Measurements from ENCODE around the gene KIF13A. TPM values are rescaled to one million over a fixed set of nuclear protein-coding genes. Genes with fewer than 3 reads are reported as not detected.
"Not testable (repeated sequence)": the region's sequence is repeated elsewhere in the genome, so short reads cannot be mapped to it uniquely, and the experiment has no call there.

KIF13A gene
- total and polyA plus RNA-seq, 2 donors (not counting 3 experiments of a cell fraction or from before 2014, with no cell fraction given), result 24.9 to 65.8 TPM

GRCh38 chr6:18019539-18020534 is 32.4 kb upstream of the KIF13A start:
- FAIRE-seq, result no peak
- Histone ChIP-seq H3K9ac (replicated peaks; ENCODE audit: extremely low read depth, insufficient read depth, low read length) (no peak overlapping the region), H3K27me3 (ENCODE audit: control insufficient read depth in 2 of 2, insufficient read depth in 2 of 2, low read length in 2 of 2) (peaks cover 0 to 9% of the 10 kb centered on the region in 2 experiments), H3K4me3 (replicated peaks in 1 of 3; ENCODE audit: insufficient read depth in 1 of 3, low read depth in 1 of 3, low read length in 3 of 3) (peak overlapping the region in 1 of 3 experiments; percentile 22), H3K9me1 (replicated peaks; ENCODE audit: control insufficient read depth, extremely low read depth, insufficient read depth, low read length) (no peaks in the 10 kb centered on the region), H4K20me1 (replicated peaks; ENCODE audit: control insufficient read depth, extremely low read depth, insufficient read depth, low read length) (no peaks in the 10 kb centered on the region), H3K36me3 (ENCODE audit: control insufficient read depth in 2 of 2, extremely low read depth in 1 of 2, insufficient read depth in 2 of 2, low read length in 2 of 2) (no peaks in the 10 kb centered on the region), H3K4me2 (ENCODE audit: insufficient read depth, low read length) (no peak overlapping the region), H3K79me2 (ENCODE audit: control insufficient read depth, insufficient read depth, low read length) (no peaks in the 10 kb centered on the region), H3K9me3 (replicated peaks; ENCODE audit: control insufficient read depth, insufficient read depth, low read length) (no peaks in the 10 kb centered on the region), H3K4me1 (ENCODE audit: control insufficient read depth, extremely low read depth, insufficient read depth, low read length) (no peaks in the 10 kb centered on the region), H2AFZ (ENCODE audit: low read depth, low read length) (peak overlapping the region; percentile 18), H3K27ac (ENCODE audit: insufficient read depth, low read depth, low read length) (no peak overlapping the region)
- no peak for TF ChIP-seq FOS (IDR thresholded peaks at IDR 0.05; ENCODE audit: borderline replicate concordance, insufficient read depth, low read length)
- TF ChIP-seq POLR2AphosphoS5 (IDR thresholded peaks at IDR 0.05; ENCODE audit: insufficient read depth, low read depth, low read length), result no peak
- no peak for TF ChIP-seq GATA2 (IDR thresholded peaks at IDR 0.05; ENCODE audit: insufficient read depth, insufficient read length, low read depth, low read length)
- no peak for TF ChIP-seq CTCF (IDR thresholded peaks at IDR 0.05; ENCODE audit: extremely low read depth in 1 of 2, insufficient read depth in 1 of 2, low read depth in 1 of 2, low read length in 2 of 2)
- no peak for TF ChIP-seq EZH2 (IDR thresholded peaks at IDR 0.05; ENCODE audit: borderline replicate concordance, low read depth, low read length, severe bottlenecking)
- no peak for TF ChIP-seq POLR2A (IDR thresholded peaks at IDR 0.05; ENCODE audit: low read depth, low read length)
- no peak for TF ChIP-seq MYC (IDR thresholded peaks at IDR 0.05; ENCODE audit: low read depth, low read length)
- no peak for TF ChIP-seq JUN (IDR thresholded peaks at IDR 0.05; ENCODE audit: borderline replicate concordance, insufficient read depth, insufficient read length, low read depth)
- no peak for TF ChIP-seq MAX (IDR thresholded peaks at IDR 0.05; ENCODE audit: insufficient read depth, insufficient read length)
- no TSS peak for BruUV-seq (replicated peaks)
- POLR2A ChIA-PET, result no interaction called here
- intact Hi-C loops (cut with micrococcal nuclease) (no loop called here), dilution Hi-C loops (cut with MboI; ENCODE audit: extremely low pct_ligation_motif_present, low sequenced_read_pairs) (no loop called here)
- DNase-seq (ENCODE audit: low read depth, low spot score), result no peak
- CTCF ChIA-PET, result interaction anchor here (0.7 kb wide), 1 partner anchor 483 kb away, joined by 3 read pairs; no protein-coding TSS in a partner anchor

- not testable (repeated sequence) for FAIRE-seq
These were observed 31.7 kb upstream of the KIF13A start for GRCh38 chr6:18019133-18019532.

More at GRCh38 chr6:18019133-18019532, 31.7 kb upstream of the KIF13A start:
- DNase-seq (ENCODE audit: low read depth, low spot score); H3K4me1 ChIP-seq (ENCODE audit: control insufficient read depth, extremely low read depth, insufficient read depth, low read length); H3K36me3 ChIP-seq (ENCODE audit: control insufficient read depth in 2 of 2, extremely low read depth in 1 of 2, insufficient read depth in 2 of 2, low read length in 2 of 2); dilution Hi-C loops (cut with MboI; ENCODE audit: extremely low pct_ligation_motif_present, low sequenced_read_pairs); H3K9me1 ChIP-seq (replicated peaks; ENCODE audit: control insufficient read depth, extremely low read depth, insufficient read depth, low read length); H3K4me2 ChIP-seq (ENCODE audit: insufficient read depth, low read length); H3K27me3 ChIP-seq (ENCODE audit: control insufficient read depth in 2 of 2, insufficient read depth in 2 of 2, low read length in 2 of 2); H3K9ac ChIP-seq (replicated peaks; ENCODE audit: extremely low read depth, insufficient read depth, low read length); H2AFZ ChIP-seq (ENCODE audit: low read depth, low read length); POLR2A ChIA-PET; H3K4me3 ChIP-seq (replicated peaks in 1 of 3; ENCODE audit: insufficient read depth in 1 of 3, low read depth in 1 of 3, low read length in 3 of 3); H3K9me3 ChIP-seq (replicated peaks; ENCODE audit: control insufficient read depth, insufficient read depth, low read length); H3K27ac ChIP-seq (ENCODE audit: insufficient read depth, low read depth, low read length); H3K79me2 ChIP-seq (ENCODE audit: control insufficient read depth, insufficient read depth, low read length); H4K20me1 ChIP-seq (replicated peaks; ENCODE audit: control insufficient read depth, extremely low read depth, insufficient read depth, low read length); intact Hi-C loops (cut with micrococcal nuclease); BruUV-seq (replicated peaks): not testable (repeated sequence)
- CTCF ChIA-PET, result interaction anchor here (0.7 kb wide), 1 partner anchor 484 kb away, joined by 3 read pairs; no protein-coding TSS in a partner anchor

Data from endothelial cell of umbilical vein (primary cell).